SW 1271 (cell line): ENCODE measurements around the gene THAP7.

Experiments
- DNase-seq, 2 experiments: peaks; one replicate each; lab custom pipeline; 2025; lab: John Stamatoyannopoulos, UW

THAP7 gene

DNA sequence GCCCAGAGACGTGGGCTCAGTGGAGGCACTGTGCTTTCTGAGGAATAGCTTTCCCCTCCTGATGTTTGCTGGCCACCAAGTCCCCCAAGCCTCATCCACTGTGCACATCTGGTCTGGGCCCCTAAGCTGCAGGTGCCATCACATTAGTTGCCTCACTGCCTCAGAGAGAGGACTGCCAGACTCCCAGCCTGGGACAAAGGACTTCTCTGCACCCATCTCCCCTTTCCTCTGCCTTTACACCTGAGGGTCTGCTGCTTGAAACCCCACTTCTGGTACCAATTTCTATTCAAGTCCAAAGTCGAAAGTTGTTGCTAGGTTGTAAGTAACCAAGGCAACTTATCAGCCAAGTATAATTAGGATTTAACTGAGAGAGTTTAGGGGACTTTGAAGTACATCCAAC lies 23.5 kb downstream of the THAP7 start:
- DNase-seq, result no peak

DNA sequence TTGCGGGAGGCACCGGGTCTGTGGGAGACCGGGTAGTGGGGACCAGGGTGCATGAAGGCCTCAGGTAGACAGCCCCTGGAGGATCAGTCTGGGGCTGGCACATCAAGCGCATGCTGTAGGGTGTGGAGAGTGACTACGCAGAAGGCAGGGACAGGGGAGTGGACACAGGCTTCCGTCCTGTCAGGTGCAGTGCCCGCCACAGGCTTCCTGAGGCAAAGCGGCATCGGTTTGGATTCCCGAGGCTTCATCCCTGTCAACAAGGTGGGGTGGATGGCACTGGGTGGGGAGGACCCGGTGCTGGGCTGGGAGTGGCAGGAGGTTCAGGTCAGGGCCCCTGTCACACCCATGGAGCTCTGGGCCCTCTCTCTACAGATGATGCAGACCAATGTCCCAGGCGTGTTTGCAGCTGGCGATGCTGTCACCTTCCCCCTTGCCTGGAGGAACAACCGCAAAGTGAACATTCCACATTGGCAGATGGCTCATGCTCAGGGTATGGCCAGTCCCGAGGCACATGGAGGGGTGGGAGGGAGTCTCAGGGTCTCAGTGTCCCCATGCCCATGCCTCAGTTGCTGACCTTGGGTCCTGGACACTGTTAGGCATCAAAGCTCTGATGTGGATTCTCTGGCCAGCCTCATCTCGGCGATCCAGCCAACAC lies 24.3 kb downstream of the THAP7 start:
- DNase-seq, result no peak

DNA sequence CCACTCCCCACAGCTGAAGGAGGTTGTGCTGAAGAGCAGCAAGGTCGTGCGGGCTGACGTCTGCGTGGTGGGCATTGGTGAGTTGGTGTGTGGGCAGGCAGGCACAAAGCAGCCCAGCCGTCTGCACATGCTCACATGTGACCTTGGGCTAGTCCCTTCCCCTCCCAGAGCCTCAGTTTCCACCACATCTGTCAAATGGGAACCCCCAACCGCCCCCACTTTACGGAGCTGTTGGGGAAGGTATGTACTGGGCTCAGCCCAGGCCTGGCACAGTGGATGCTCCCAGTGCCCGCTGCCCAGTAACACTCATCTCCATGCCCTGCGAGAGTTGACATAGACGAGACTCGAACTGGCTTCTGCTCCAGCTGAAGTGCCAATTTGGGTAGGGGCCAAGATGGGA lies 24.9 kb downstream of the THAP7 start:
- DNase-seq, result no peak

DNA sequence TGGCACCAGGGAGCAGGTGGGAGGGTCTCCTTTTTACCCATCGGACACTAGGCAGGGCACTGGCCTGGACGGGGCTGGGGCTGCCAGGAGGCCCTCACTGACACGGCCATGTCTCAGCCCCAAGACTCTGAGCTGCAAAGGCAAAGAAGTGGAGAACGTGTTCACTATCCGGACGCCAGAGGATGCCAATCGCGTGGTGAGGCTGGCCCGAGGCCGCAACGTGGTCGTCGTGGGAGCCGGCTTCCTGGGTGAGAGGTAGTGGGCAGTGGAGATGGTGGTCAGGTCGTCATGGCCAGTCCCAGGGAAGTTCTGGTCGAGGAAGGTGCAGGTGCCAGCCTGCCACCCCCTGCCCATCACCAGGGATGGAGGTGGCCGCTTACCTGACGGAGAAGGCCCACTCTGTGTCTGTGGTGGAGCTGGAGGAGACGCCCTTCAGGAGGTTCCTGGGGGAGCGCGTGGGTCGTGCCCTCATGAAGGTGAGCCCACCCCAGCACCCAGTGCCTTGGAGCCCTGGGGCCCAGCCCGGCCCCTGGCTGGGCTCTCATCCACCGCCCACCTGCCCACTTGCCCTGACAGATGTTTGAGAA lies 25.5 kb downstream of the THAP7 start:
- no peak for DNase-seq

DNA sequence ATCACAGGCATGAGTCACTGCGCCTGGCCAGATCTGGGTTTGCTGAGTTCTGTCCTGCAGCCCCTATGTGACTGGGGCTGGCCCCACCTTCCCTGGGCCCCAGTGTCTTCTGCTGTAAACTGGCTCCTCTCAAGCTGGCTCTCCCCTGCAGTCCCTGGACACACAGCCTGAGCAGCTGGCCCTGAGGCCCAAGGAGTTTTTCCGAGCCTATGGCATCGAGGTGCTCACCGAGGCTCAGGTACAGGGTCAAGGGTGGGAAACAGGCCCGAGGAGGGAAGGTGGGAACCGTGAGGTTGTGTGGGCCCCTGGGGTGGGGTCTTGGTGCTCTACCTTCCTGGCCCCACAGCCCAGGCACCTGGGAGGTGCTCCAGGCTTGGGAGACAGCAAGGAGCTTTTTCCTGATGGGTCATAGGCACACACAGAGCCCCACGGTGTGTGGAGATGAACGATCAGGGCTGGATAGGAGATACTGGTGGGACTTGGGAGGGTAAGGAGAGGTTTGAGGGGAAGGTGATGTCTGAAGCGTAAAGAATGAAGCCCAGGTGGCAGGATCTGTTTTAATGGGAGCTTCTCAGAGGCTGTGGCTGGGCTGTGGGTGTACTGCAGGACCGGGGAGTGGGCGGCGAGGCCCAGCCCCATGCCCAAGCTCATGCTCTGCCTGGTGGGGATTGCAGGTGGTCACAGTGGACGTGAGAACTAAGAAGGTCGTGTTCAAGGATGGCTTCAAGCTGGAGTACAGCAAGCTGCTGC lies 26.2 kb downstream of the THAP7 start:
- no peak for DNase-seq

- DNase-seq, result no peak
Measured at GRCh38 chr22:20974336-20974955, 27.5 kb downstream of the THAP7 start.

DNA sequence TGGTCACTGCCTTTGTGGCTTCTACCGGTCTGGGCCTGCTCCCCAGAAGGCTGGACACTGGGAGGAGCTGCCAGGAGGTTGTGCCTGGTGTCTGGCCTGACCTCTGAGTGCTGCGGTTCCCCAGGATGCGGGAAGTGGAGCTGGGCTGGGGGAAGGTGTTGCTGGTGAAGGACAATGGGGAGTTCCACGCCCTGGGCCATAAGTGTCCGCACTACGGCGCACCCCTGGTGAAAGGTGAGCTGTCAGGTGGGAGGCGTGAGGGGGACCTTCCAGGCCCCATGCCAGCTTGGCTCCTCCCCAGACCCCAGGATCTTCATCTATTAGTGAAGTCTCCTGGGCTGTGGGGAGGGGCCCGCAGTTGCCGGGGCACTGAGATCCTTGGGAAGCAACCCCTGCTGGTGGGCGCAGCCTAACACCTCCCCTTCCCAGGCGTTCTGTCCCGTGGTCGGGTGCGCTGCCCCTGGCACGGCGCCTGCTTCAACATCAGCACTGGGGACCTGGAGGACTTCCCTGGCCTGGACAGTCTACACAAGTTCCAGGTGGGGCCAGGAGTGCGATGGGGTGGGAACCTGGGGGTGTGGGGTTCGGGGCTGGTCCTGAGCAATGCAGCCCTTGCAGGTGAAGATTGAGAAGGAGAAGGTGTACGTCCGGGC lies 28.2 kb downstream of the THAP7 start:
- no peak for DNase-seq

GRCh38 chr22:20972933-20973577 lies 28.9 kb downstream of the THAP7 start:
- DNase-seq, result no peak

- peak in 1 of 2 experiments; percentile 46 for DNase-seq
Measured at GRCh38 chr22:20972014-20972694, 29.8 kb downstream of the THAP7 start.

GRCh38 chr22:20970939-20971657 lies 30.8 kb downstream of the THAP7 start:
- DNase-seq, result no peak

GRCh38 chr22:20968281-20968977 lies 33.5 kb downstream of the THAP7 start:
- no peak for DNase-seq

DNA sequence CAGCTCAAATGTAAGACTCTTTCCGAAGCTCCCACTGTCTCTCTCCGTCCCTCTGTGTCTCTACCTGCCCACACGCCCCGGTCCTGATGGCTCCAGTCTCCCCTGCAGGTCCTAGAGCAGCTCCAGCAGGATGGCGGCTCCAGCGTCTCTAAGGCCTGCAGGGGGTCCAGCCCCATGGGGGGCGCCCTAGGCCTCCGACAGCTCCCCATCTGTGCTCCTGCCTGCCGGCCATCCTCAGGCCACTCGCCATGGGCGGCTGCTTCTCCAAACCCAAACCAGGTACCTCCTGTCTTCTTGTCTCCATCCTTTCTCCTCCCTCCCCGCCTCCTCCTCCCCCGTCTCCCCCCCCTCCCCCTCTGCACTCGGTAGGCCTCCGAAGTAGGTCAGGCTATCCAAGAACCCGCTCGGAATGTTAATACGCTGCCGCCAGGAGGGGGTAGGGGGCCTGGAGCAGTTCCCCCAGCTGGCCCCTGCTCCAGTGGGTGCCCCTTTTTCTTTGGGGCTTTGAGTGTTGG lies 34.2 kb downstream of the THAP7 start:
- no peak for DNase-seq

DNA sequence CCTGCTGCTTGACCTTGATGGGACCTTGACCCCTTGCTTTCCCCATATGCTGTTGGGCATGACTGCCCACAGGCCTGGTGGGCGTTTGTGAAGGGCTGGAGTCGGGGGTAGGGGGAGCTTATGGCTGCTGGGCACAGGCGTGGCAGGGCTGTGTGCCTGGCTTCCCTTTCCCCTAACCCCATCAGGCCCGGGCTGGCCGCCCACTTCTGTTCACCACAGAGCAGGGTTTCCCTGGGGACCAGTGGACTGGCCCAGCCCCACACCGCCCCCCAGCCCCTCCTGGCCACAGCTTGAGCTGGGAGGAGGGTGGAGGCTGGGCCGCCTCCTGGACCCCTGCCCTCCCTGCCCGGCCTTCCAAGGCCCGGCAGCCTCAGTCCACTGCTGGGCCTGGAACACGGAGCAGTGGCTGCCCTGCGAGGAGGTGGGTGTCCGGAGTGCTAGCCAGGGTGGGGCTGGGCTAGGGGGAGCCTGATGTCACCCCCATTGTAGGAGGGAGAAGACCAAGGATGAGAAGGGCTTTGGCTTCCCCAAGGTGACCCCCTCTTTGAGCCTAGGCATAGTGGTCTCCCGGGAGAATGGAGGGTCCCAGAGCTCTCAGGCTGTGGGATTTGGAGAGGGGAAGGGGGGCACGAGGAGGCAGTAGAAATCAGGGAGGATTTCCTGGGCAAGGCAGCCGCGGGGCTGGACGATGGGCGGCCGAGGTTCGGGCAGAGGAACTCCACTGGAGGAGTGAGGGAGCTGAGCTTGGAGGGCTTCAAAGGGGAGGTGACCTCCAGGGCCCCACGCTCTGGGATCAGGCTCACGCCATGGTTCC lies 34.8 kb downstream of the THAP7 start, which contains the start of gene AIFM3:
AIFM3 (plus strand) TSS at position 373 of the 814 bp plus-strand sequence. CDS start 690 bp downstream, outside the sequence.
- DNase-seq, result no peak

DNA sequence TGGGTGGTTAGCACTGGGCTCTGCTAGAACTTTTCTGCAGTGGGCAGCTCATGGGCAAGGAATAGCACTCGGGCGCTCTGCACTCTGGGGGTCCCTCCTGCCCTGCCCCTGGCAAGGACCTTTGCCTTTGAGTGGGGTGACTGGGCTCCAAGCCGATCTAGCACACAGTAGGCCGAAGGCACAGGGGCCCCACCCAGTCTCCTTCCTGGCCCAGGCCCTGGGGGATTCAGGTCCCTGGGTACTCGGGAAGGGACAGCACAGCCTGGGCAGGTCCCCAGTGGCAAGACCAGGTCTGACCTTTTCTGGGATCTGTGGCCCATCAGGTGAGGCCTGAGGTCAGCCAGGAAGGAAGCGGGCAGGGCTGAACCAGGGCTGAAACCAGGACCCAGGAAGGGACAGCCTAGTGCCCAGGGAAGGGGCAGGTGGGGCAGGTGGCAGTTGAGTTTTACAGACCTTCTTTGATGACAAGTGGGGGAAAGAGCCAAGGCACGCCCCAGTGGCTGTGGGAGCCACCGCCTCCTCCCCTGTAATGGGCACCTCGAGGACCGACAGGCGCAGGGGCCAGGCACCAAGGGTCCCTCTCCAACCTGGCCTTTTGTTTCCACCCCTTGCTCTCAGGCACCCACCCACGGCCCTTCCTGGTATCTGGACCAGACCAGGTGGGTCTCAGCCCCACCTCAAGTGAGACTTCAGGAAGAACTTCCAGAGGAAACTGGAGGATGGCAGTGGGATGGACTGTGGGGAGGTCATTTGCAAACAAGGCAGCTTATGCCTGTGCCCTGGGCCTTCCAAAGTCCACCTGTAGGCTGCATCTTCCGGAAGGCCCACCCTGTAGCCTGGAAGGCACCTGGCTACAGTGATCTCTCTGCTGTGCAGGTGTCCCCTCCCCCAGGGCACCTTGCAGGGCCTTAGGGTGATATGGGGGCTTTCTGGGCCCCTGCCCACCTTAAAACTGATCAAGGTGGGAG lies 35.7 kb downstream of the THAP7 start:
- DNase-seq, result no peak

- no peak for DNase-seq
Measured at GRCh38 chr22:20965104-20965887, 36.6 kb downstream of the THAP7 start.

- no peak for DNase-seq
Measured at GRCh38 chr22:20964799-20965103, 37.2 kb downstream of the THAP7 start.
